A673 (cell line): ENCODE results near the gene TMEM147. TPM values are rescaled to one million over a fixed set of nuclear protein-coding genes. Genes with fewer than 3 reads are reported as not detected.

ENCODE experiments used
- BruUV-seq: library from RNA; stranded (reverse); fragments of 400-500 nt; replicated peaks from 2 replicates; lab custom pipeline; 2021; lab: Mats Ljungman, UMichigan
- CTCF ChIA-PET: fragments of 300-600 bp; sonication (Branson Sonifier 250); formaldehyde crosslinking; loops from one replicate; lab custom pipeline; 2022; ENCODE audit warnings: antibody characterized with exemption; lab: Charles Lee
- POLR2A ChIA-PET: fragments of 300-600 bp; sonication (Branson Sonifier 250); formaldehyde crosslinking; loops from one replicate; lab custom pipeline; 2022; ENCODE audit warnings: antibody characterized with exemption; ENCODE audit not compliant: low non-redundant PET; lab: Charles Lee
- DNase-seq: peaks from one replicate; pipeline ENCODE4 v3.0.0-alpha.2; 2015; ENCODE audit warnings: low spot score
- H3K27ac ChIP-seq: fragments of 200-600 bp; sonication (generic); 2 replicates; pipeline ENCODE4 v1.5.1; 2016; ENCODE audit warnings: mixed run types, low read depth, mild to moderate bottlenecking, mixed read lengths, antibody characterized with exemption, low read length; ENCODE audit not compliant: poor library complexity, severe bottlenecking
- H3K27me3 ChIP-seq: fragments of 200-600 bp; sonication (generic); replicated peaks from 2 replicates; pipeline ENCODE4 v1.6.1; 2017; ENCODE audit warnings: mixed run types, low read depth, mild to moderate bottlenecking, mixed read lengths, antibody characterized with exemption, low read length; ENCODE audit not compliant: insufficient read depth, poor library complexity
- H3K36me3 ChIP-seq: fragments of 200-600 bp; sonication (generic); 2 replicates; pipeline ENCODE4 v1.6.1; 2016; ENCODE audit warnings: mixed run types, mild to moderate bottlenecking, mixed read lengths, antibody characterized with exemption, low read length; ENCODE audit not compliant: insufficient read depth, poor library complexity, severe bottlenecking
- H3K4me1 ChIP-seq: fragments of 200-600 bp; sonication (generic); 2 replicates; pipeline ENCODE4 v1.6.1; 2017; ENCODE audit warnings: mixed run types, mild to moderate bottlenecking, mixed read lengths, antibody characterized with exemption, low read length; ENCODE audit not compliant: insufficient read depth, poor library complexity, severe bottlenecking
- H3K4me3 ChIP-seq: fragments of 200-600 bp; sonication (generic); 2 replicates; pipeline ENCODE4 v1.5.1; 2016; ENCODE audit warnings: low read depth, mixed run types, mild to moderate bottlenecking, mixed read lengths, low read length; ENCODE audit not compliant: poor library complexity, severe bottlenecking
- H3K9me3 ChIP-seq: fragments of 200-600 bp; sonication (generic); 2 replicates; pipeline ENCODE4 v1.6.1; 2016; ENCODE audit warnings: mixed run types, low read depth, mild to moderate bottlenecking, mixed read lengths, antibody characterized with exemption, low read length; ENCODE audit not compliant: poor library complexity, severe bottlenecking
- EZH2 ChIP-seq: fragments of 200-600 bp; sonication (generic); IDR thresholded peaks from 2 replicates; pipeline ENCODE4 v1.6.1; 2017; ENCODE audit warnings: borderline replicate concordance, low read depth, mild to moderate bottlenecking, mixed read lengths, antibody characterized with exemption, low read length; ENCODE audit not compliant: poor library complexity, severe bottlenecking
- intact Hi-C: fragments of 100-400 bp; cut with micrococcal nuclease; formaldehyde crosslinking; loops from one replicate; pipeline ENCODE4 v1.10.0; 2022; ENCODE audit not compliant: unreplicated experiment
- total RNA-seq: library from RNA; stranded (reverse); gene quantifications from 2 replicates; pipeline ENCODE4 v1.2.3, GENCODE V29; 2021
- TF ChIP-seq, protein P1 (sequence below): fragments of 300-800, 200-600 bp; sonication (generic); conservative IDR thresholded peaks from 2 replicates; pipeline ENCODE4 v1.5.1; 2017; ENCODE audit warnings: low read depth, mild to moderate bottlenecking, antibody characterized with exemption, low read length, moderate library complexity, mixed read lengths

Gene TMEM147
- total RNA-seq, 1 experiment from 2014 or later, result 115 TPM

DNA sequence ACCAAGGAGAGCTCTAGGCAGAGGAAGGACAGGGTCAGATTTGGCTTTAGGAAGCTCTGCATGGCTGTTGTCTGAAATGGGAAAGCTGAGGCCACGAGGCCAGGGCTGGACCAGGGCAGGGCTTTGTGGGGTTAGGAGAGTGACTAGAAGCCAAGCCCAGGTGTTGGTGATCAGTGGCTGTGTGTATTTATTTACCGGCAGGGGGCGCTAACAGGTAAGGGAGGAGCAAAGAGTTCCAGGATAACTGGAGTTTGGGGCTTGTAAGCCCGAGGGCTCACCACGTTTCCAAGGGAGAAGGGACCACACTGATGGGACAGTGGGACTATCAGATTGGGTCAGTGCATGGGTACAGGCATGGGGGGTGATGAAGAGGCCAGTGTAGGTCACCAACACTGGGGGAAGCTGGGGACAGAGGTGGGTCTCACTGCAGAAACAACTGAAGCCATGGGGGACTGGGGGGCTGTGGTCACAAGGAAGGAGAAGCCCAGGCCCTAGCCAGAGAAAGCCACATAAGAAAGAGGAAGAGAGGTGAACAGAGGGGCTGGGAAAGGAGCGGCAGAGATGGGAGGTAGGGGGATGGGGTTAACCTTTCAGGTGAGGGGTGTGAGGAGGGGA is 3.9 kb downstream of the TMEM147 start:
- Histone ChIP-seq H3K4me3 (no peak overlapping the region), H3K27ac (no peak overlapping the region), H3K9me3 (no peaks in the 10 kb centered on the region), H3K27me3 (no peaks in the 10 kb centered on the region), H3K36me3 (no peaks in the 10 kb centered on the region), H3K4me1 (peaks cover 10% of the 10 kb centered on the region)
- ChIA-PET CTCF (interaction anchor here (0.5 kb wide), 1 partner anchor 27 kb away, joined by 7 read pairs; no protein-coding TSS in a partner anchor), POLR2A (interaction anchor here (0.6 kb wide), 1 partner anchor 93 kb away, joined by 3 read pairs; no protein-coding TSS in a partner anchor)
- TF ChIP-seq, protein P1, sequence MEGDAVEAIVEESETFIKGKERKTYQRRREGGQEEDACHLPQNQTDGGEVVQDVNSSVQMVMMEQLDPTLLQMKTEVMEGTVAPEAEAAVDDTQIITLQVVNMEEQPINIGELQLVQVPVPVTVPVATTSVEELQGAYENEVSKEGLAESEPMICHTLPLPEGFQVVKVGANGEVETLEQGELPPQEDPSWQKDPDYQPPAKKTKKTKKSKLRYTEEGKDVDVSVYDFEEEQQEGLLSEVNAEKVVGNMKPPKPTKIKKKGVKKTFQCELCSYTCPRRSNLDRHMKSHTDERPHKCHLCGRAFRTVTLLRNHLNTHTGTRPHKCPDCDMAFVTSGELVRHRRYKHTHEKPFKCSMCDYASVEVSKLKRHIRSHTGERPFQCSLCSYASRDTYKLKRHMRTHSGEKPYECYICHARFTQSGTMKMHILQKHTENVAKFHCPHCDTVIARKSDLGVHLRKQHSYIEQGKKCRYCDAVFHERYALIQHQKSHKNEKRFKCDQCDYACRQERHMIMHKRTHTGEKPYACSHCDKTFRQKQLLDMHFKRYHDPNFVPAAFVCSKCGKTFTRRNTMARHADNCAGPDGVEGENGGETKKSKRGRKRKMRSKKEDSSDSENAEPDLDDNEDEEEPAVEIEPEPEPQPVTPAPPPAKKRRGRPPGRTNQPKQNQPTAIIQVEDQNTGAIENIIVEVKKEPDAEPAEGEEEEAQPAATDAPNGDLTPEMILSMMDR, result peak; percentile 87
- no peak for TF ChIP-seq EZH2
- no TSS peak for BruUV-seq
- intact Hi-C loops, result loop anchor here (2.0 kb wide), 1 partner anchor 168 kb away; no protein-coding TSS in a partner anchor
- DNase-seq, result peak; percentile 83

DNA sequence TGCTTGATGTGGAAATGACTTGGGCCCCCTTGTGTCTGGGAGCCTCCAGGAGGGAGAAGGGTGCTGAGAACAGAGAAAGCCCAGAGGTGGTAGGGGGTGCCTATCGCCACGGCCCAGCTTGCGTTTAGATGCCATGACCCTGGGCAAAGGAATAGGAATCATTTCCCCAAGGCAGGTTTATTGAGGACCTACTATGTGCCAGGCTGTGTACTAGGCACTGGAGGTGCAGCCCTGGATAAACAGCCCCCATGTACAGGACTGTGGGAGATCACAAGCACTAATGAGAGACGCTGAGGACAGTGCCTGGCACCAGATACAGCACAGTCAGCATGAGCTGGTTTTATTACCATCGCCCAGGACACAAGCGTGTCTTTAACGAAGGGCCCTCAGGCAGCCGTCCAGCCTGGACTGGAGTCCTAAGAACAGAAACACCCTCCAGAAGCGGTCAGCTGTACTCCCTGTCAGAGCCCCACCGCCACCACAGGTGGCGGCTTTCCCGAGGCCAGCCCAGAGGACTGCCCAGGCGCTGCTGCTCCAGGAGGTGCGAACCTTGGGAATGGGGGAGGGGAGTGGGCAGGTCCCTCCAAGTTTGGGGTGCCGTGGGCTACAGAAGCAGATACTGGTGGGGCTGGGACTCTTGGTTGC is 4.6 kb downstream of the TMEM147 start:
- Histone ChIP-seq H3K4me1 (peaks cover 4% of the 10 kb centered on the region), H3K4me3 (no peak overlapping the region), H3K27me3 (no peaks in the 10 kb centered on the region), H3K27ac (no peak overlapping the region), H3K36me3 (no peaks in the 10 kb centered on the region), H3K9me3 (no peaks in the 10 kb centered on the region)
- intact Hi-C loops, result loop anchor here (2.0 kb wide), 1 partner anchor 167 kb away; no protein-coding TSS in a partner anchor
- no peak for DNase-seq
- BruUV-seq, result no TSS peak
- POLR2A ChIA-PET, result no interaction called here
- no peak for TF ChIP-seq EZH2
- TF ChIP-seq, protein P1, result no peak
- CTCF ChIA-PET, result interaction anchor here (0.5 kb wide), 1 partner anchor 28 kb away, joined by 7 read pairs; no protein-coding TSS in a partner anchor

GRCh38 chr19:35551091-35551810 is 5.8 kb downstream of the TMEM147 start:
- ChIA-PET CTCF (no interaction called here), POLR2A (no interaction called here)
- intact Hi-C loops, result no loop called here
- Histone ChIP-seq H3K36me3 (no peaks in the 10 kb centered on the region), H3K27me3 (no peaks in the 10 kb centered on the region), H3K4me3 (no peak overlapping the region), H3K27ac (no peak overlapping the region), H3K9me3 (no peaks in the 10 kb centered on the region), H3K4me1 (peaks cover 4% of the 10 kb centered on the region)
- no peak for DNase-seq
- BruUV-seq, result no TSS peak
- TF ChIP-seq EZH2, result no peak
- TF ChIP-seq, protein P1, result no peak
